ENCODE data around the gene MBP.

Gene MBP

GRCh38 chr18:76992226-76993084 is 140.1 kb downstream of the MBP start:
- TF ChIP-seq TAF1 (IDR thresholded peaks at IDR 0.05; ENCODE audit: borderline replicate concordance, insufficient read depth, low read length) (no peak), REST (IDR thresholded peaks at IDR 0.05; ENCODE audit: insufficient read depth in 1 of 2, low read depth in 2 of 2, low read length in 2 of 2) (no peak), FOXP2 (optimal IDR thresholded peaks at IDR 0.05; ENCODE audit: borderline replicate concordance, extremely low read depth, extremely low read length, insufficient read depth) (no peak), SIN3A (IDR thresholded peaks at IDR 0.05; ENCODE audit: borderline replicate concordance, insufficient read depth, low read length) (no peak), POLR2AphosphoS5 (IDR thresholded peaks at IDR 0.05; ENCODE audit: low read depth, low read length) (no peak)

GRCh38 chr18:76991021-76991688 is 141.4 kb downstream of the MBP start:
- TF ChIP-seq SIN3A (IDR thresholded peaks at IDR 0.05; ENCODE audit: borderline replicate concordance, insufficient read depth, low read length) (no peak), TAF1 (IDR thresholded peaks at IDR 0.05; ENCODE audit: borderline replicate concordance, insufficient read depth, low read length) (no peak), REST (IDR thresholded peaks at IDR 0.05; ENCODE audit: insufficient read depth in 1 of 2, low read depth in 2 of 2, low read length in 2 of 2) (no peak), POLR2AphosphoS5 (IDR thresholded peaks at IDR 0.05; ENCODE audit: low read depth, low read length) (no peak), FOXP2 (optimal IDR thresholded peaks at IDR 0.05; ENCODE audit: borderline replicate concordance, extremely low read depth, extremely low read length, insufficient read depth) (no peak)

- TF ChIP-seq TAF1 (IDR thresholded peaks at IDR 0.05; ENCODE audit: borderline replicate concordance, insufficient read depth, low read length) (no peak), REST (IDR thresholded peaks at IDR 0.05; ENCODE audit: insufficient read depth in 1 of 2, low read depth in 2 of 2, low read length in 2 of 2) (no peak), FOXP2 (optimal IDR thresholded peaks at IDR 0.05; ENCODE audit: borderline replicate concordance, extremely low read depth, extremely low read length, insufficient read depth) (no peak), SIN3A (IDR thresholded peaks at IDR 0.05; ENCODE audit: borderline replicate concordance, insufficient read depth, low read length) (no peak), POLR2AphosphoS5 (IDR thresholded peaks at IDR 0.05; ENCODE audit: low read depth, low read length) (no peak)
These were observed 142.9 kb downstream of the MBP start for GRCh38 chr18:76989647-76990190.

GRCh38 chr18:76988827-76989646 is 143.5 kb downstream of the MBP start:
- no peak for TF ChIP-seq FOXP2 (optimal IDR thresholded peaks at IDR 0.05; ENCODE audit: borderline replicate concordance, extremely low read depth, extremely low read length, insufficient read depth)
- TF ChIP-seq TAF1 (IDR thresholded peaks at IDR 0.05; ENCODE audit: borderline replicate concordance, insufficient read depth, low read length) = no peak
- no peak for TF ChIP-seq POLR2AphosphoS5 (IDR thresholded peaks at IDR 0.05; ENCODE audit: low read depth, low read length)
- TF ChIP-seq REST (IDR thresholded peaks at IDR 0.05; ENCODE audit: insufficient read depth in 1 of 2, low read depth in 2 of 2, low read length in 2 of 2) = no peak
- no peak for TF ChIP-seq SIN3A (IDR thresholded peaks at IDR 0.05; ENCODE audit: borderline replicate concordance, insufficient read depth, low read length)

All from PFSK-1 (cell line).